WTC11 (cell line): ENCODE data around the gene SCNN1B. TPM values are rescaled to one million over a fixed set of nuclear protein-coding genes. Genes with fewer than 3 reads are reported as not detected.

ENCODE experiments used
- ATAC-seq: fragments of 200-7000 bp; cut with Tn5 transposase; 2 replicates; pipeline ENCODE4 v1.10.0; 2021; ENCODE audit warnings: mild to moderate bottlenecking, moderate library complexity
- CTCF ChIA-PET: fragments of 300-600 bp; sonication (Branson Sonifier 250); formaldehyde crosslinking; loops from one replicate; lab custom pipeline; 2021; ENCODE audit warnings: antibody characterized with exemption; lab: Charles Lee
- POLR2A ChIA-PET: fragments of 350-600 bp; sonication (Branson Sonifier 250); formaldehyde crosslinking; loops from one replicate; lab custom pipeline; 2021; ENCODE audit warnings: antibody characterized with exemption; lab: Charles Lee
- DNase-seq: peaks from one replicate; pipeline ENCODE4 v3.0.0; 2021; ENCODE audit warnings: low spot score
- H3K27ac Mint-ChIP-seq: 2 replicates; pipeline ENCODE4 v1.8.0; 2021; ENCODE audit warnings: mixed read lengths
- H3K27me3 Mint-ChIP-seq: 2 replicates; pipeline ENCODE4 v1.8.0; 2021; ENCODE audit warnings: low read depth, mild to moderate bottlenecking, moderate library complexity, mixed read lengths
- H3K36me3 Mint-ChIP-seq: 2 replicates; pipeline ENCODE4 v1.8.0; 2021; ENCODE audit warnings: mixed read lengths
- H3K4me1 Mint-ChIP-seq: 2 replicates; pipeline ENCODE4 v1.8.0; 2022; ENCODE audit warnings: mixed read lengths
- H3K4me3 Mint-ChIP-seq: 2 replicates; pipeline ENCODE4 v1.8.0; 2021; ENCODE audit warnings: mild to moderate bottlenecking, moderate library complexity, mixed read lengths
- H3K9me3 Mint-ChIP-seq: 2 replicates; pipeline ENCODE4 v1.8.0; 2021; ENCODE audit warnings: mixed read lengths
- AR ChIP-seq: fragments of 250-450 bp; sonication (Bioruptor Pico); IDR thresholded peaks from 2 replicates; pipeline ENCODE4 v1.9.0; 2021; ENCODE audit warnings: mild to moderate bottlenecking
- ARID4B ChIP-seq: sonication (generic); formaldehyde crosslinking; IDR thresholded peaks from 2 replicates; pipeline ENCODE4 v1.8.0; 2023; ENCODE audit warnings: missing genetic modification reagents, mild to moderate bottlenecking, borderline replicate concordance
- ATF6 ChIP-seq: sonication (generic); formaldehyde crosslinking; IDR thresholded peaks from 2 replicates; pipeline ENCODE4 v1.8.1; 2023; ENCODE audit warnings: mild to moderate bottlenecking, missing genetic modification reagents
- CBFB ChIP-seq: sonication (generic); formaldehyde crosslinking; IDR thresholded peaks from 2 replicates; pipeline ENCODE4 v1.8.1; 2022; ENCODE audit warnings: mild to moderate bottlenecking, low read depth, missing genetic modification reagents
- CREB1 ChIP-seq: sonication (generic); formaldehyde crosslinking; IDR thresholded peaks from 2 replicates; pipeline ENCODE4 v1.8.0; 2023; ENCODE audit warnings: mild to moderate bottlenecking, missing genetic modification reagents
- CTCF ChIP-seq: fragments of 200-600 bp; IDR thresholded peaks from 2 replicates; pipeline ENCODE4 v1.8.0; 2022; ENCODE audit warnings: antibody characterized with exemption
- ETV6 ChIP-seq: sonication (generic); formaldehyde crosslinking; IDR thresholded peaks from 2 replicates; pipeline ENCODE4 v1.8.1; 2022; ENCODE audit warnings: mild to moderate bottlenecking, missing genetic modification reagents
- FOXK1 ChIP-seq: sonication (generic); formaldehyde crosslinking; IDR thresholded peaks from 2 replicates; pipeline ENCODE4 v1.8.0; 2022; ENCODE audit warnings: mild to moderate bottlenecking, moderate library complexity, missing genetic modification reagents
- FOXP1 ChIP-seq: sonication (generic); formaldehyde crosslinking; IDR thresholded peaks from 2 replicates; pipeline ENCODE4 v1.8.0; 2022; ENCODE audit warnings: missing genetic modification reagents, mild to moderate bottlenecking, moderate library complexity, borderline replicate concordance
- HMGA2 ChIP-seq: fragments of 250-450 bp; sonication (Bioruptor Pico); IDR thresholded peaks from 2 replicates; pipeline ENCODE4 v1.4.0; 2021; ENCODE audit warnings: mild to moderate bottlenecking, moderate library complexity
- HMGXB4 ChIP-seq: sonication (generic); formaldehyde crosslinking; IDR thresholded peaks from 2 replicates; pipeline ENCODE4 v1.8.1; 2023; ENCODE audit warnings: mild to moderate bottlenecking, moderate library complexity, missing genetic modification reagents
- IRF1 ChIP-seq: sonication (generic); formaldehyde crosslinking; IDR thresholded peaks from 2 replicates; pipeline ENCODE4 v1.8.0; 2023; ENCODE audit warnings: missing genetic modification reagents
- KAT7 ChIP-seq: sonication (generic); formaldehyde crosslinking; IDR thresholded peaks from 2 replicates; pipeline ENCODE4 v1.8.1; 2023; ENCODE audit warnings: missing genetic modification reagents, mild to moderate bottlenecking, borderline replicate concordance
- NFYB ChIP-seq: sonication (generic); formaldehyde crosslinking; conservative IDR thresholded peaks from 2 replicates; pipeline ENCODE4 v1.8.0; 2022; ENCODE audit warnings: low read depth, missing genetic modification reagents
- NR2C2 ChIP-seq: sonication (generic); formaldehyde crosslinking; IDR thresholded peaks from 2 replicates; pipeline ENCODE4 v1.8.0; 2022; ENCODE audit warnings: mild to moderate bottlenecking, missing genetic modification reagents
- RELA ChIP-seq: sonication (generic); formaldehyde crosslinking; IDR thresholded peaks from 2 replicates; pipeline ENCODE4 v1.8.1; 2022; ENCODE audit warnings: missing genetic modification reagents, mild to moderate bottlenecking, borderline replicate concordance
- SP1 ChIP-seq: sonication (generic); formaldehyde crosslinking; conservative IDR thresholded peaks from 2 replicates; pipeline ENCODE4 v1.8.1; 2022; ENCODE audit warnings: missing genetic modification reagents
- TCF7 ChIP-seq: sonication (generic); formaldehyde crosslinking; IDR thresholded peaks from 2 replicates; pipeline ENCODE4 v1.8.0; 2022; ENCODE audit warnings: mild to moderate bottlenecking, low read depth, missing genetic modification reagents, moderate library complexity
- TEAD1 ChIP-seq: sonication (generic); formaldehyde crosslinking; IDR thresholded peaks from 2 replicates; pipeline ENCODE4 v1.8.0; 2022; ENCODE audit warnings: mild to moderate bottlenecking, missing genetic modification reagents
- ZNF121 ChIP-seq: sonication (generic); formaldehyde crosslinking; IDR thresholded peaks from 2 replicates; pipeline ENCODE4 v1.8.0; 2023; ENCODE audit warnings: missing genetic modification reagents
- ZNF423 ChIP-seq: fragments of 250-450 bp; sonication (Bioruptor Pico); IDR thresholded peaks from 2 replicates; pipeline ENCODE4 v2.1.2; 2022; ENCODE audit warnings: mild to moderate bottlenecking, moderate library complexity
- total RNA-seq: library from RNA; stranded (reverse); gene quantifications from 3 replicates; pipeline ENCODE4 v1.2.3, GENCODE V29; 2021

Gene SCNN1B
- total RNA-seq, 1 experiment from 2014 or later: 4.8 TPM

- CTCF ChIA-PET: interaction anchor here (0.9 to 1.8 kb wide), 3 partner anchors 15 to 233 kb away, joined by 3 to 16 read pairs (median 4); no protein-coding TSS in a partner anchor
- POLR2A ChIA-PET: interaction anchor here (0.7 to 1.4 kb wide), 2 partner anchors 20 to 1009 kb away, joined by 4 to 6 read pairs; no protein-coding TSS in a partner anchor
- ATAC-seq: no peak
- H3K9me3 Mint-ChIP-seq: no peaks in the 10 kb centered on the region
- no peaks in the 10 kb centered on the region for H3K27me3 Mint-ChIP-seq
- H3K36me3 Mint-ChIP-seq: peaks cover 21% of the 10 kb centered on the region; the same call in 1 of the 2 replicates
- DNase-seq: no peak
- peaks cover 9% of the 10 kb centered on the region for H3K4me1 Mint-ChIP-seq
- H3K27ac Mint-ChIP-seq: peak overlapping the region; percentile 18
- TF ChIP-seq KAT7 (CRISPR knock-in tag): no peak
- TF ChIP-seq NFYB (CRISPR knock-in tag): no peak
- no peak for TF ChIP-seq IRF1
- TF ChIP-seq ETV6 (CRISPR knock-in tag): no peak
- TF ChIP-seq TCF7 (CRISPR knock-in tag): no peak
- TF ChIP-seq CREB1: no peak
- TF ChIP-seq ATF6: no peak
- TF ChIP-seq HMGXB4 (CRISPR knock-in tag): no peak
- TF ChIP-seq CBFB (CRISPR knock-in tag): no peak
- no peak for TF ChIP-seq AR
- TF ChIP-seq ZNF121: no peak
- no peak for TF ChIP-seq FOXK1 (CRISPR knock-in tag)
- no peak for TF ChIP-seq ZNF423 (CRISPR knock-in tag)
- no peak for TF ChIP-seq FOXP1 (CRISPR knock-in tag)
- no peak overlapping the region for H3K4me3 Mint-ChIP-seq
These were observed 117.9 kb downstream of the SCNN1B start for GRCh38 chr16:23420011-23420410.

GRCh38 chr16:23423496-23424049, 121.5 kb downstream of the SCNN1B start:
- POLR2A ChIA-PET: no interaction called here
- ATAC-seq (peak; percentile 66), DNase-seq (no peak)
- Mint-ChIP-seq H3K27me3 (no peaks in the 10 kb centered on the region), H3K27ac (peak overlapping the region; percentile 46), H3K36me3 (peaks cover 20% of the 10 kb centered on the region), H3K4me3 (no peak overlapping the region), H3K4me1 (peaks cover 12% of the 10 kb centered on the region), H3K9me3 (no peaks in the 10 kb centered on the region)
- CTCF ChIA-PET: interaction anchor here (1.3 to 4.2 kb wide), 2 partner anchors 12 to 128 kb away, joined by 4 to 40 read pairs; no protein-coding TSS in a partner anchor
- no peak for TF ChIP-seq HMGA2
- TF ChIP-seq NR2C2 (CRISPR knock-in tag): no peak
- TF ChIP-seq ARID4B: no peak
- TF ChIP-seq RELA (CRISPR knock-in tag): no peak
- no peak for TF ChIP-seq CTCF
- TF ChIP-seq TEAD1 (CRISPR knock-in tag): no peak
- no peak for TF ChIP-seq ZNF423 (CRISPR knock-in tag)
- no peak for TF ChIP-seq SP1 (CRISPR knock-in tag)
